Lower leg skin (tissue), 3 donors: ENCODE results near the gene CDADC1.

Experiments used
- CTCF ChIP-seq, 3 donors: fragments of 450-650 bp; IDR thresholded peaks; one replicate each; pipeline ENCODE4 v1.5.1; 2016; ENCODE audit warnings: antibody characterized with exemption in 3 of 3, mild to moderate bottlenecking in 3 of 3, moderate library complexity in 2 of 3
- POLR2A ChIP-seq, 2 donors: fragments of 450-650 bp; IDR thresholded peaks; one replicate each; pipeline ENCODE4 v1.6.1; 2016 to 2017; ENCODE audit warnings: antibody characterized with exemption in 2 of 2, mild to moderate bottlenecking in 1 of 2, moderate library complexity in 1 of 2

- no peak for TF ChIP-seq POLR2A (IDR thresholded peaks at IDR 0.05)
- no peak for TF ChIP-seq CTCF (IDR thresholded peaks at IDR 0.05)
These were observed 7.7 kb upstream of the CDADC1 start for GRCh38 chr13:49240017-49240416.
